GM18870 (cell line): Measurements from ENCODE around the gene NKX2-2.

ENCODE experiments used
- ATAC-seq: cut with Tn5 transposase; IDR thresholded peaks from one replicate; pipeline ENCODE4 v1.9.1; 2021; ENCODE audit warnings: moderate library complexity; ENCODE audit not compliant: unreplicated experiment

The NKX2-2 gene

DNA sequence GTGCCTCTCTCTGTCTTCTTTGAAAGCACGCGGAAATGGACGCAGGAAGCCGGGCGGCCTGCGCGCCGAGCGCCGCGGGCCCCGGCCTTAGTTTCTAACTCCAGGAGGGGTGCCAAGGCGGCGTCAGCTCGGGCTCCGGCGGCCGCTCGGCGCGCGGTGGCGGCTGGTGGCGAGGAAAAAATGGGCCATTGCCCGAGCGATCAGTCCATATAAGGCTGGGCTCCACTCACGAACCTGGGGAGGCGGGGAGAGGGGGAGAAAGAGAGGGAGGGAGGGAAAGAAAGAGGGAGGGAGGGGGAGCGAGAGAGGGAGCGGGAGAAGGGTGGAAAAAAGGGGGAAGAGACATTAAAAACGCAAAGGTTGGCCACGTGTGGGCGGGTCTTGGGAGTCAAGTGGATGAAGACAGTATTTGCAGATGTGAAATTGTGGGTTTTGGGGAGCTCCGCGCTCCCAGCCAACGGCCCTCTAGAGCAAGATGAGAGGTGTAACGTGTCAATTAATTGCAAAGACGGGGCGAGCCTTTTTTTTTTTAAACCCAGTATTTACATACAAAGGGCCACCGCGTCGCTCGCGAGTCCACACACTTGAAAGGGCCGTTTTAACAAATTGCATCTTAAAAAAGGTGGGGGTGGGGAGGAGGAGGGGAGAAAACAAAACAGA lies at the start of gene NKX2-2:
Gene NKX2-2, minus strand, starts transcription at position 184 of the 660 bp plus-strand sequence. CDS start 395 bp downstream, outside the sequence.
- no peak for ATAC-seq

DNA sequence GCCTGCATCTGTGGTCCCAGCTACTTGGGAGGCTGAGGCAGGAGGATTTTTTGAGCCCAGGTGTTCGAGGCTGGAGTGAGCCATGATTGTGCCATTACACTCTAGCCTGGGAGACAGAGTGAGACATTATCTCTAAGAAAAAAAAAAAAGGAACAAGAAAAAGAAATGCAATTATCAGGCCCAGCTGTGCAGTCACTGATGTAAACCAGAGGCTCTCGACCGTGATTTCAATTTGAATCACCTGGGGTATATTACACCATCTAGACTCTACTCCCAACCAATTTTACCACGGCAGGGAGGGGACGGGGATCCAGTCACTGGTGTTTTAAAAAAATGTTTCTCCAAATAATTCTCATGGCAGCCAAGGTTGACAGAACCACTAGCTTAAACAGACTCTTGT lies 48.8 kb upstream of the NKX2-2 start:
- no peak for ATAC-seq

DNA sequence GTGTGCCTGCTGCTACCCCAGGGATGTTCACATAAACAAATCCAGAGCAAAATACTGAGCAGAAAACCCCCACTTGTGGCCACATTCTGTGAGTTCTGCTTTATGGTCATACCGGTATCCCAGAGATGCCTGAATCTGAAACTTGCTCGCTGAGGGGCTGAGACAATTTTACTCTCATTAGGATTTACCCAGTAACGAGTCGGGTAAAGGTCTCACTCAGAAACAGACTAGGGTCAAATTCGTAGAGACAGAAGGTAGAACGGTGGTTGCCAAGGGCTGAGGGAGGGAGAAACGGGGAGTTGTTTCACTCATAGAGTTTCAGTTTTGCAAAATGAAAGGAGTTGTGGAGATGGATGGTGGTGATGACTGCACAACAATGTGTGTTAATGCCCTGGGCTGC lies 45.4 kb upstream of the NKX2-2 start:
- peak; percentile 92 for ATAC-seq

GRCh38 chr20:21557241-21558020 lies 43.6 kb upstream of the NKX2-2 start:
- ATAC-seq = no peak

DNA sequence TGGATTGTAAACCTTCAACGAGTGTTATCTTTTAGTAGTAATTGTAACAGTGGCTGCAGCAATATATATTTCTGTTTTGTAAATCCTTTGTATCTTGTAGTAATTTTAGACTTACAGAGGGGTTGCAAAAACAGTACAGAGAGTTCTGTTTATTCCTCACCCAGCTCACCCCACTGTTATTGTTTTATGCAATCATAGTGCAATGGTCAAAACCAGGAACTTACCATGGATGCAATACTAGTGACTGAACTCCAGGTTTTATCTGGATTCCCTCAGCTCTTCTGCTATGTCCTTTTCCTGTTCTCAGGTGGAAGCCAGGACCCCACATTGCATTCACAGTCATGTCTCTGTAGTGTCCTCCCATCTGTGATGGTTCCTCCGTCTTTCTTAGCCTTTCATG lies 42.5 kb upstream of the NKX2-2 start:
- ATAC-seq = no peak

- ATAC-seq = no peak
Measured at GRCh38 chr20:21555470-21556120, 41.7 kb upstream of the NKX2-2 start.

DNA sequence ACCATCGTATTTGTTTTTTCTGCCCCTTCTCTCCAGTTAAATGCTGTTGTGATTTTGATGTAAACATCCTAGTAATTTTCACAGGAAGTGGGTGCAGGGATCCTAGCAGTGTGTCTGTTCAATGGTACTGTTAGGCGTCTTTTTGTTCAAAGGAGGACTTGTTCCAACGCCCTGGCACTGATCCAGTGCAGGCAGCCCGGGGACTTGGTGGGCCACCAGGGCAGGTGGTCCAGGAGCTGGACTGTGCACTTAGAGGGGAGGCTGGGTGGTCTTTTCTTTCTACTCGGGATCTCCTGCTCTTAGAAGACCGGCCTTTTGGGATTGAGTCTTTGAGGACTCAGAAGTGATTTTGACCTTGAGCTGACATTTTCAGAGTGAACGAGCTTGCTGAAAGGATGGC lies 41.1 kb upstream of the NKX2-2 start:
- no peak for ATAC-seq

GRCh38 chr20:21554376-21554890 lies 40.6 kb upstream of the NKX2-2 start:
- no peak for ATAC-seq

DNA sequence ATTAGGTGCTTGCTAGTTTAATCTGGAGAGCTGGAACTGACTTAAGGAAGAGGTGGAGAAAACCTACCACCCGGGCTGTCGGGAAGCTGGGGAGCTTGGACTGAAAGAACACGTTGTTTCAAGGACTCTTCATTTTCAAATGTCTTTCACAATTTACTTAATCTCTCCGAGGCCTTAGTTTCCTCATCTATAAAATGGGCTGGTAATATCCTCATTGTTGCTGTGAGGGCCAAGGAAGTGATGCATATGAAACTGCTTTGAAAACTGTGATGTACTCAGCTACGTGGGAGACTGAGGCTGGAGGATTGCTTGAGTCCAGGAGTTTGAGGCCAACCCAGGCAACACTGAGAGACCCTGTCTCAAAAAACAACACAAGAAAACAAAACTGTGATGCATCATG lies 36.7 kb upstream of the NKX2-2 start:
- ATAC-seq = no peak

DNA sequence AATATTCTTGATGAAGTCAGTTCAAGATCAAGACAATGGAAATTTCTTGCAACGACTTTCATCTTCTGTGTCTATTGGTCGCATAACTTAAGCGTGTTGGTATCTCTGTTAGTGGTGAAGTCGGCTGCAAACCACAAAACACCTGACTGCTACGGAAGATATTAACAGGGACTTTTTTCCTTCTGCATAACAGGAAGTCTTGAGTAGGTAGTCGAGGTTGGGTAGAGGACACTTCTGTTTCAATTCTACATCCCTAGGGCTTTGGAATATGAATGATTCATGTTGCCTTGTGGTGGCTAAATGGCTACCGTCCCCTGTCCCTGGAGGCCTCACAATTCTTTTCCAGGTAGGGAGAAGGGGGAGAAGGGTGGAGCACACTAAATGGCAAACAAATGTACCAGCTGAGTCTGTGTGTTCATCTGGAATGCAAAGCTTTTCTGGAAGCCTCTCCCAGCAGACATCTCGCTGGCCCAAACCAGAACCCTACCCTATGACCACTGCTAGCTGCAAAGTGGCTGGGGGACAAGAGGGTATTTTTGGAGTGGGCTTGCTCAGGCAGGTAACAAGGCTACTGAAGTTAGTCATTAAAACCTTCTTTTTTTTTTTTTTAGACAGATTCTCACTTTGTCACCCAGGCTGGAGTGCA lies 34.6 kb upstream of the NKX2-2 start:
- ATAC-seq = peak; percentile 90

DNA sequence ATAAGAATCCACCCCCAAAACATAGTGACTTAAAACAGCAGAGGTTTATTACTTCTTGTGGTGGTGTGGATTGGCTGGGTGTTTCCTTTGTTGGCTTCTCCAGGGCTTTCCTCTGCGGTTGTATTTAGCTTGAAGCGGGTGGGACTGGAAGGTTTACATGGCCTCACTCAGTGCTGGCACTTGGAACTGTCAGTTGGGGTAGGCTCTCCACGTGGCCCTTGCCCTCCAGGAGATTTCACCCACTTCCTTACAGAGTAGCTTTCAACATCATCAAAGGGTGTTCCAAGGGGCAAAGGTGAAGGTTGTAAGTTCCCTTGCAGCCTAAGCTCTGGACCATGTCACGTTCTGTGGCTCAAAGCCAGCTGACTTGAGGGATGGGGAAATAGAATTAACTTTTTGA lies 32.5 kb upstream of the NKX2-2 start:
- ATAC-seq = no peak

- no peak for ATAC-seq
Measured at GRCh38 chr20:21539512-21539911, 25.6 kb upstream of the NKX2-2 start.

GRCh38 chr20:21534886-21535285 lies 21.0 kb upstream of the NKX2-2 start:
- ATAC-seq = no peak

DNA sequence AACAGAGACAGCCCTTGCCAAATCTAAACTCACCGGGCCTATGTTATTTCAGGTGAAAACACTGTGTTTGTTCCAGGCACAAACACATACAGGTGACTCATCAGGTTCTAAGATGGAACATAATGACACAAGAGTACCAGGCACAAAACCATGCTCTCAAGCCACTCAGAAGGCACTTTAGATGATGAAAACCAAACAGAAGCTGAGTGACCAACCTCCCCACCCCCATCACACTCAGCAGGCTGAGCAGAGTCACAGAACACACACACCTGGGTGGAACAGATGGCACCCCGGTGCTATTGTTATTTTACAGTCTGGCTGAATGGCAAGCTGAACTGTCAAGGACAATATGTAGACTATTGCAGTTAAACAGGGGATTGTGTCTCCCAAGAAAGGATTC lies 20.6 kb upstream of the NKX2-2 start:
- ATAC-seq = no peak

DNA sequence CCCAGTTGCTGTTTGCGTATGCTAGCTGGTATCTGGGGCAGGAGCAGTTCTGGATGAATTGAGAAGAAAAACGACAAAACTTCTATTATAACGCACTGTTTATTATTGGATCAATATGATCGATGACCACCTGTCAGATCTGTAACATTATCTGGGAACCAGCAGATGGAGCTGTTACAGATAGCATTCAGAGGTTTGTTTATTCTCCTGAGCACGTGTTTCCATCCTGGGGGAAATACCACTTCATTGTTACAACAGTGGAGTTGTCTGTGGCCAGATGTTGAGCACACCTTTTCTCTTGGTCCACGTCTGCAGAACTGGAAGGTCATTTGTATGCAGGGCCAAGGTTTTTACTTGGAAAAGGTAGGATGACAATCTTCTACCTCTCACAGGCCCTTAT lies 16.0 kb upstream of the NKX2-2 start:
- no peak for ATAC-seq

DNA sequence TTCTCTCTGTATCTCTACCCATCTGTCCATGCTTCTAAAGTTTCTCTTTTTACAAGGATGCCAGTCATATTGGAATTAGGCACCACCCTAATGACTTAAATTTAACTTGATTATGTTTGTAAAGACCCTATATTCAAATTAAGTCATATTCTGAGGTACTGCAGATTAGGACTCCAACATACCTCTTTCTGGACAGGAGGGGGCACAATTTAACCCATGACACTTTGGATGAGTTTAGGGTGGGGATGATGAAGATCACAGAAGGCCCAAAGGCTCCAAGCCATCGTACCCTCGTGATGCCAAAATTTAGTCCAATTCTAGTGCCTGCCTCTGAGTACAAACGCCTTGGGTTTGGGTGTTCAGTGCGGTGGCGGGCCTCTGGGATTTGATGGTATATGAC lies 15.0 kb upstream of the NKX2-2 start:
- ATAC-seq = no peak

- ATAC-seq = no peak
Measured at GRCh38 chr20:21527908-21528307, 14.0 kb upstream of the NKX2-2 start.

DNA sequence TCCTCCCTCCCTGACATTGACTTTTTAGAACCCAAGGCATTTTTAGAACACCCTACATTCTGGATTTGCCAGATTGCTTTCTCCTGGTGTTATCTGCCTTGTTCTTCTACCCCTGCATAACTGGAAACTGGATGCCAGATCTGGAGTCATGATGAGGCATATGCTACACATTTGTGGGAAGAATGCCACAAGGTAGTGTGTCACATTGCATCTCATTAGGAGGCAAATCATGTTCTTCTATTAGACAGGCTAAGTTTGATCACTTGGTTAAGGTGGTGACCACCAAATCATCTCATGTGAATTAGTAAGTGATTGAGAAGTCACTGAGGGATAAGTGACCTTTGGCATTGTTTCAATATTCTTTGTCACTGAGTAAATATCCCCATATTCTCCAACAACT lies 12.9 kb upstream of the NKX2-2 start:
- ATAC-seq = no peak

DNA sequence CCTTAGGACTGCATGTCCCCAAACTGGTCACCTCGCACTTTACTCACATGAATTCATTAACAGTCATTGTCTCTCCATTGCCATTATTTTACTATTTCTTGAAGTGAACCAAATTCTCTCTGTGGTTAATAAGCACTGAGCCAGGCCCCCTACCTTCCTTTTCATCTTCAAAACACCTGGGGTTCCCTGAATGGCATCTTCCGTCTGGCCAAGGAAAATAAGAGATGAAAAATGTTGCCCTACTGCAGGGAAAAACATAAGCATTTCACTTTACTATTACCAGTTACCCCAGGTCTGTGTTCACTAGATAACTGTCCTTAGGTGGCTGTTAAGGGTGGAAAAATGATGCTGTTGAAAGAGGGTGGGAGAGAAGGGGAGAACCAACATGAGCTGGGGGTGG lies 10.0 kb upstream of the NKX2-2 start:
- ATAC-seq = no peak

- no peak for ATAC-seq
Measured at GRCh38 chr20:21523281-21523868, 9.5 kb upstream of the NKX2-2 start.
